A673 (cell line): Measurements from ENCODE around the gene ITGBL1.

Experiments used
- CTCF ChIP-seq: fragments of 300-800, 200-600 bp; sonication (generic); conservative IDR thresholded peaks from 2 replicates; pipeline ENCODE4 v1.5.1; 2017; ENCODE audit warnings: low read depth, mild to moderate bottlenecking, antibody characterized with exemption, low read length, moderate library complexity, mixed read lengths
- EZH2 ChIP-seq: fragments of 200-600 bp; sonication (generic); IDR thresholded peaks from 2 replicates; pipeline ENCODE4 v1.6.1; 2017; ENCODE audit warnings: borderline replicate concordance, low read depth, mild to moderate bottlenecking, mixed read lengths, antibody characterized with exemption, low read length; ENCODE audit not compliant: poor library complexity, severe bottlenecking

- TF ChIP-seq CTCF (no peak), EZH2 (no peak)
These were observed 221.1 kb downstream of the ITGBL1 start for GRCh38 chr13:101673360-101674105.
